Adrenal gland (tissue), 12 donors: ENCODE measurements around the gene DGKA. TPM values are rescaled to one million over a fixed set of nuclear protein-coding genes. Genes with fewer than 3 reads are reported as not detected.

Experiments
- DNase-seq, 7 donors: peaks; one replicate each; pipeline ENCODE4 v3.0.0-alpha.2; 2019 to 2020
- H3K27ac ChIP-seq, 5 donors: fragments of 200-600 bp; sonication (generic) in 4 of 5; 1 replicate in 3 of 5; 2 replicates in 2 of 5; pipeline versions ENCODE4 v1.5.1 to v1.8.0; 2016 to 2020; ENCODE audit warnings: mild to moderate bottlenecking in 1 of 5
- H3K27me3 ChIP-seq: fragments of 200-600 bp; 2 replicates; pipeline ENCODE4 v1.8.0; 2021
- H3K36me3 ChIP-seq, 2 donors: fragments of 200-600 bp; replicated peaks in 1 of 2; 1 replicate in 1 of 2; 2 replicates in 1 of 2; pipeline versions ENCODE4 v1.5.1 to v1.8.0; 2018 to 2022
- H3K4me1 ChIP-seq, 2 donors: fragments of 200-600 bp; replicated peaks in 1 of 2; 1 replicate in 1 of 2; 2 replicates in 1 of 2; pipeline versions ENCODE4 v1.5.1 to v1.8.0; 2018 to 2021
- H3K4me3 ChIP-seq, 4 donors: fragments of 200-600 bp; sonication (generic) in 3 of 4; one replicate each; pipeline ENCODE4 v1.5.1; 2016 to 2018
- H3K9me3 ChIP-seq, 3 donors: fragments of 200-600 bp; sonication (generic) in 1 of 3; replicated peaks in 1 of 3; 1 replicate in 2 of 3; 2 replicates in 1 of 3; pipeline versions ENCODE4 v1.5.1 to v1.8.0; 2016 to 2021
- POLR2A ChIP-seq, 2 donors: fragments of 450-650 bp; IDR thresholded peaks; one replicate each; pipeline ENCODE4 v1.6.1; 2017; ENCODE audit warnings: antibody characterized with exemption in 2 of 2, mild to moderate bottlenecking in 2 of 2, moderate library complexity in 1 of 2
- WGBS, 4 donors: extraction: QIAGEN DNeasy Blood & Tissue Kit in 2 of 4; methylation state at CpG; one replicate each; pipeline versions ENCODE4 v1.1.5 to v1.1.7; 2013 to 2017; 5-methylcytosine and 5-hydroxymethylcytosine counted together
- intact Hi-C, 2 donors: fragments of 100-400 bp; cut with DNase I; formaldehyde crosslinking; loops; one replicate each; pipeline versions ENCODE4 v1.14.1 to v1.15.0; 2022 to 2023
- polyA plus RNA-seq, 3 donors: library from polyadenylated mRNA; stranded (reverse); fragments of 200-250 nt in 2 of 3; fragments of 350-450 nt in 1 of 3; fragmentation: Illumina TruSeq in 1 of 3; extraction: RNeasy Lipid Tissue Mini Kit (QIAGEN cat#74804) in 1 of 3; gene quantifications; one replicate each; pipeline ENCODE4 v1.2.3, GENCODE V29; 2013 to 2014
- total RNA-seq, 9 donors: library from RNA; depleted of rRNA in 4 of 9; stranded (reverse); fragments of >200 nt in 4 of 9; fragments of 120-200 nt in 1 of 9; fragmentation: NEBNext Ultra II Directional in 1 of 9; extraction: Animal tissue kit (Norgen Biotek cat#: 25700) in 1 of 9; gene quantifications; one replicate each; pipeline versions ENCODE4 v1.1.0 to v1.2.4, GENCODE V29; 2013 to 2023
- TF ChIP-seq, protein P1 (sequence below), 6 experiments: fragments of 450-650 bp in 4 of 6; fragments of 200-600 bp in 2 of 6; sonication (generic) in 1 of 6; IDR thresholded peaks; 1 replicate in 5 of 6; 2 replicates in 1 of 6; pipeline versions ENCODE4 v1.5.1 to v1.8.0; 2016 to 2021; ENCODE audit warnings: antibody characterized with exemption in 6 of 6, mild to moderate bottlenecking in 2 of 6, moderate library complexity in 1 of 6
- donor health status: healthy with polysubstance abuse.
- donor health status: Bipolar disorder and iron deficiency.
- donor health status: DM: yes; HTN: yes; CAD: no.
- donor health status: DM: no; HTN: no; CAD: no.
- donor health status: DM: no; HTN: no; CAD: no.
- donor health status: DM: yes; HTN: yes; CAD: no.

Gene DGKA
- total and polyA plus RNA-seq, 12 donors: 16.0 to 116 (median 34.2) TPM

DNA sequence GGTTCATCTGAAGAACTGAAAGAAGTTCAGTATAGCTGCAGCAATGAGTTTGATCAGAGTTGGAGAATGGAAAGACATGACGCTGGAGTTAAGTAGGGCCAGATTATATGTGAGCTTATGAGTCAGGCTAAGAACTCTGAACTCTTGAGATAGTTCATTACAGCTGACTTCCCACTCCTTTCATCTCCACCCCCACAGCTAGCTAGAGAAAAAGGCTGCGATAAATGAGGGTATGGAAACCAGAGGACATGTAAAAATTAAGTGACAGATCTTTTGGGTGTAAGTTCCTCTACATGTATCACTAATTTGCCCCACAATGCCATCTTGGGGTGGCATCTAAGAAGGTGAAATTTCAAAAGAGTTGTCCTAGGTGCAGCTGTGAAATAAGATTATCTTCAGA is 31.9 kb upstream of the DGKA start:
- no peak for TF ChIP-seq POLR2A (IDR thresholded peaks at IDR 0.05)
- TF ChIP-seq, protein P1, sequence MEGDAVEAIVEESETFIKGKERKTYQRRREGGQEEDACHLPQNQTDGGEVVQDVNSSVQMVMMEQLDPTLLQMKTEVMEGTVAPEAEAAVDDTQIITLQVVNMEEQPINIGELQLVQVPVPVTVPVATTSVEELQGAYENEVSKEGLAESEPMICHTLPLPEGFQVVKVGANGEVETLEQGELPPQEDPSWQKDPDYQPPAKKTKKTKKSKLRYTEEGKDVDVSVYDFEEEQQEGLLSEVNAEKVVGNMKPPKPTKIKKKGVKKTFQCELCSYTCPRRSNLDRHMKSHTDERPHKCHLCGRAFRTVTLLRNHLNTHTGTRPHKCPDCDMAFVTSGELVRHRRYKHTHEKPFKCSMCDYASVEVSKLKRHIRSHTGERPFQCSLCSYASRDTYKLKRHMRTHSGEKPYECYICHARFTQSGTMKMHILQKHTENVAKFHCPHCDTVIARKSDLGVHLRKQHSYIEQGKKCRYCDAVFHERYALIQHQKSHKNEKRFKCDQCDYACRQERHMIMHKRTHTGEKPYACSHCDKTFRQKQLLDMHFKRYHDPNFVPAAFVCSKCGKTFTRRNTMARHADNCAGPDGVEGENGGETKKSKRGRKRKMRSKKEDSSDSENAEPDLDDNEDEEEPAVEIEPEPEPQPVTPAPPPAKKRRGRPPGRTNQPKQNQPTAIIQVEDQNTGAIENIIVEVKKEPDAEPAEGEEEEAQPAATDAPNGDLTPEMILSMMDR (IDR thresholded peaks at IDR 0.05): no peak
- WGBS, 4 donors: 60 to 71% (median 63%) methylated on average over 2 of the region's 2 CpGs
- Histone ChIP-seq H3K27me3 (no peaks in the 10 kb centered on the region), H3K4me1 (peaks cover 7 to 9% of the 10 kb centered on the region in 2 donors), H3K36me3 (peaks cover 0 to 19% of the 10 kb centered on the region in 2 donors), H3K4me3 (no peak overlapping the region), H3K9me3 (no peaks in the 10 kb centered on the region), H3K27ac (no peak overlapping the region)
- DNase-seq: no peak
- intact Hi-C loops: no loop called here

DNA sequence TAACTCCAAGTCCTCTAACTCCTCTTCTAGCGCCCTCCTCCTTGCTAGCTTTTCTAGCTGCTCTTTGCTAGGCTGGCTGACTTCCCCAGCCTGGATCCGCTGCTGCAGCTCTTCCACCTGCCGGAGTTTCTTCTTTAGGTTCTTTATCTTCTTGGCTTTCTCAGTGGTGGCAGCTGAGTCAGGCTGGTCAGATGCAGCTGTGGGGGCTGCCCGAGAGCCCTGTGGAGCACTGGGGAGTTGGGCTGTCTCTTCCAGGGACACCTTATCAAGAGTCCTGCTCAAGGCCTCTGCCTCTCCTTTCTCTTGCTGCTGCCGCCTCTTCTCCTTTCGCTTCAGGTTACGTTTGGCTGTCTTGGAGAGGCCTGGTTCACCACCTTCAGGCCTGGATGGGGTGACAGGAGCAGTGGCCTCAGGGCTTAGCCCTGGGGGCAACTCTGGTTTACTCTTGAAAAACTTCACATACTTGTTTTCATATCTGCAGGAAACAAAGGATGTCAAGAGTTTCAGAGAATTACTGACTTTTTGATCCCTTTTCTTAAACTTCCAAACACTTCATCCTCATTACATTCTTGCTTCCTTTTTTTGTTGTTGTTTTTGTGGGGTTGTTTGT is 29.0 kb upstream of the DGKA start:
- WGBS, 4 donors: 45 to 62% (median 58%) methylated on average over 7 of the region's 7 CpGs
- peak overlapping the region in 3 of 5 donors; percentile 30 to 55 (median 49) for H3K27ac ChIP-seq
- intact Hi-C loops: no loop called here
- H3K36me3 ChIP-seq: peaks cover 0 to 19% of the 10 kb centered on the region in 2 donors
- H3K4me3 ChIP-seq: no peak overlapping the region
- no peaks in the 10 kb centered on the region for H3K9me3 ChIP-seq
- H3K4me1 ChIP-seq: peaks cover 7 to 13% of the 10 kb centered on the region in 2 donors
- peak; percentile 34 to 75 (median 65) for DNase-seq
- TF ChIP-seq POLR2A (IDR thresholded peaks at IDR 0.05): no peak
- TF ChIP-seq, protein P1 (IDR thresholded peaks at IDR 0.05): no peak
- no peaks in the 10 kb centered on the region for H3K27me3 ChIP-seq

DNA sequence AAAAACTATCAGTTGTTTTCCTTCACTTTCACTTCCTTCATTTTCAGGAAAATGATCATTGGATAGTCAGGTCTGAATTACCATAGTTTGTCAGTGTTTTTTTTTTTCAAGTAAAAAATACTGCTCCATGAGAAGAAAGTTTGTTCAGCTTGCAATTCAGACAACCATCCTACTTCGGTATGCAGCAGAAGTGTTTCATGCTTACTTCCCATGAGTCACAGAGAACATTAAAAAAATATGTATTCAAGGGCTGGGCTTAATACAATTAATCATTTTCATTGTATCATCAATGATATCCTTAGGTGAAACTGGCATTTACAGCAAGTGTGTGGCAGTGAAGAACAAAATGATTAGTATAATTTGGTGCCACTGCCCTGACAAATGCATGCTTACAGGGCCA is 24.9 kb upstream of the DGKA start:
- Histone ChIP-seq H3K27ac (no peak overlapping the region), H3K4me3 (no peak overlapping the region), H3K9me3 (no peaks in the 10 kb centered on the region), H3K4me1 (peaks cover 13 to 24% of the 10 kb centered on the region in 2 donors), H3K36me3 (peaks cover 0 to 19% of the 10 kb centered on the region in 2 donors), H3K27me3 (no peaks in the 10 kb centered on the region)
- intact Hi-C loops: no loop called here
- peak in 1 of 7 donors; percentile 2 for DNase-seq
- WGBS, 4 donors: 31 to 52% (median 44%) methylated on average over 1 of the region's 1 CpG
- no peak for TF ChIP-seq POLR2A (IDR thresholded peaks at IDR 0.05)
- TF ChIP-seq, protein P1 (IDR thresholded peaks at IDR 0.05): no peak

DNA sequence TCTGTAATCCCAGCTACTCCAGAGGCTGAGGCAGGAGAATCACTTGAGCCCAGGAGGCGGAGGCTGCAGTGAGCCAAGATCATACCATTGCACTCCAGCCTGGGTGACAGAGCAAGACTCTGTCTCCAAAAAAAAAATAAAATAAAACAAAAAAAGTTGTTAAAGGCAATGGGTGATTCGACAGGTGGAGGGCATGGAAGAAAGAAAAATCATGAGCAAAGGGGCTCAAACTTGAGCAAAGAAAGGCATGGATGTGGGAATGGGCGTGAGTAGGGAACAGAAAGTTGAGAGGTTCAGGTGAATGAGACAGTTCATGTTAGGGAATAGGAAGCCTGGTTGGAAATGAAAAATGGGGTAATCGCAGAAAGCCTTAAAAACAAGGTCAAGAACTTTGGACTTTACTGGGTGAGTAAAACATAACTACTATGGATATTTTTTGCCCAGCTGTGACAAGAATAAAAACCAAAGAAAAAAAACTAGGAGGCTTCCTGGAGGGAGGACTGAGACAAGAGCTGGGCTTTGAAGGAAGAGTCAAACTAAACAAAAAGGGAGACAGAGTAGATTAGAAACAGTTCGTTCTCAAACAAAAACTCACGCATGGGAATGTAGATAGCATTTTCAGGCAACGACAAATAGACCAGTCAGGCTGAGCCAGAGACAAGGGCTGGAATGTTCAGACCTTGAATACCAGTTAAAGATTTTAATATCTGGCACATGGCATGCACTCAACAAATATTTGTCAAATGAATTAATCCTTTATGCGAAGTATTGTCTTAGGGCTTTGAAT is 22.0 kb upstream of the DGKA start:
- Histone ChIP-seq H3K36me3 (peaks cover 0 to under 1% of the 10 kb centered on the region in 2 donors), H3K4me1 (peaks cover 6 to 19% of the 10 kb centered on the region in 2 donors), H3K27ac (peak overlapping the region in 3 of 5 donors; percentile 35 to 57 (median 49)), H3K27me3 (no peaks in the 10 kb centered on the region), H3K9me3 (no peaks in the 10 kb centered on the region), H3K4me3 (peak overlapping the region in 1 of 4 donors; percentile 23)
- WGBS, 4 donors: 48 to 54% (median 51%) methylated on average over 8 of the region's 8 CpGs
- TF ChIP-seq, protein P1 (IDR thresholded peaks at IDR 0.05): no peak
- TF ChIP-seq POLR2A (IDR thresholded peaks at IDR 0.05): no peak
- peak in 2 of 7 donors; percentile 47 to 54 for DNase-seq
- intact Hi-C loops: no loop called here
